HepG2 (cell line): ENCODE results near the gene MAGED4.

Experiments used
- SMC3 ChIP-seq: IDR thresholded peaks from 2 replicates; pipeline ENCODE4 v1.6.1; 2011; ENCODE audit warnings: low read length, improper control_type of control experiment
- ZNF34 ChIP-seq: sonication (generic); formaldehyde crosslinking; IDR thresholded peaks from 2 replicates; pipeline ENCODE4 v1.4.0; 2020; ENCODE audit warnings: mild to moderate bottlenecking, missing genetic modification reagents, borderline replicate concordance
- ZNF432 ChIP-seq: sonication (generic); formaldehyde crosslinking; IDR thresholded peaks from 2 replicates; pipeline ENCODE4 v1.5.0; 2020; ENCODE audit warnings: missing genetic modification reagents, mild to moderate bottlenecking, borderline replicate concordance
- ZNF550 ChIP-seq: sonication (generic); formaldehyde crosslinking; IDR thresholded peaks from 2 replicates; pipeline ENCODE4 v1.4.0; 2020; ENCODE audit warnings: mild to moderate bottlenecking, missing genetic modification reagents, borderline replicate concordance
- TF ChIP-seq, protein P1 (sequence below): sonication (generic); formaldehyde crosslinking; IDR thresholded peaks from 2 replicates; pipeline ENCODE4 v1.4.0; 2020; ENCODE audit warnings: missing genetic modification reagents

DNA sequence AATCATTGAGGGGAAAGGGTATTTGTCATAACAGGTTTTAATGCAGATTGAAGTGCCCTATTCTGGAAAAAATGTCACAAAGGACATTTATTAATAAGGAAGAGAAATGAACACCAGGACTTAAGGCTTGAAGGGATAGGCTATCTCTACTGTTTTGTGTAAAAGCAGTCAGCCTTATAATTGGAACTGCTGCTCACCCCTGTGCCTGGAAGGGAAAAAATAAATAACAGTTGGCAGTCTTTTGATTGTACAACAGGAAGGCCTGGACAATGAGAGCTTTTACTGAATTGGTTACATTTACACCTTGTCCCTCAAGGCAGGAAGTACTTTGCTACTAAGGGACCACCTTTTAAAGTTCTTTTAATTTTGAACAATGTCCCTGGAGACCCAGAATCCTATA, 17.8 kb upstream of the MAGED4 start:
- TF ChIP-seq ZNF34 (CRISPR knock-in tag): no peak
- no peak for TF ChIP-seq ZNF432 (CRISPR knock-in tag)
- no peak for TF ChIP-seq SMC3
- TF ChIP-seq, protein P1, sequence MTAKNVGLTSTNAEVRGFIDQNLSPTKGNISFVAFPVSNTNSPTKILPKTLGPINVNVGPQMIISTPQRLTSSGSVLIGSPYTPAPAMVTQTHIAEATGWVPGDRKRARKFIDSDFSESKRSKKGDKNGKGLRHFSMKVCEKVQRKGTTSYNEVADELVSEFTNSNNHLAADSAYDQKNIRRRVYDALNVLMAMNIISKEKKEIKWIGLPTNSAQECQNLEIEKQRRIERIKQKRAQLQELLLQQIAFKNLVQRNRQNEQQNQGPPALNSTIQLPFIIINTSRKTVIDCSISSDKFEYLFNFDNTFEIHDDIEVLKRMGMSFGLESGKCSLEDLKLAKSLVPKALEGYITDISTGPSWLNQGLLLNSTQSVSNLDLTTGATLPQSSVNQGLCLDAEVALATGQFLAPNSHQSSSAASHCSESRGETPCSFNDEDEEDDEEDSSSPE (CRISPR knock-in tag): no peak
- TF ChIP-seq ZNF550: no peak
